AG20443 (cell line): ENCODE measurements around the gene SEMA7A.

Experiments used
- DNase-seq: peaks from one replicate; pipeline ENCODE4 v3.0.0; 2012; ENCODE audit warnings: low spot score, mixed read lengths

The SEMA7A gene

GRCh38 chr15:74415966-74416916, 17.5 kb downstream of the SEMA7A start:
- no peak for DNase-seq

DNA sequence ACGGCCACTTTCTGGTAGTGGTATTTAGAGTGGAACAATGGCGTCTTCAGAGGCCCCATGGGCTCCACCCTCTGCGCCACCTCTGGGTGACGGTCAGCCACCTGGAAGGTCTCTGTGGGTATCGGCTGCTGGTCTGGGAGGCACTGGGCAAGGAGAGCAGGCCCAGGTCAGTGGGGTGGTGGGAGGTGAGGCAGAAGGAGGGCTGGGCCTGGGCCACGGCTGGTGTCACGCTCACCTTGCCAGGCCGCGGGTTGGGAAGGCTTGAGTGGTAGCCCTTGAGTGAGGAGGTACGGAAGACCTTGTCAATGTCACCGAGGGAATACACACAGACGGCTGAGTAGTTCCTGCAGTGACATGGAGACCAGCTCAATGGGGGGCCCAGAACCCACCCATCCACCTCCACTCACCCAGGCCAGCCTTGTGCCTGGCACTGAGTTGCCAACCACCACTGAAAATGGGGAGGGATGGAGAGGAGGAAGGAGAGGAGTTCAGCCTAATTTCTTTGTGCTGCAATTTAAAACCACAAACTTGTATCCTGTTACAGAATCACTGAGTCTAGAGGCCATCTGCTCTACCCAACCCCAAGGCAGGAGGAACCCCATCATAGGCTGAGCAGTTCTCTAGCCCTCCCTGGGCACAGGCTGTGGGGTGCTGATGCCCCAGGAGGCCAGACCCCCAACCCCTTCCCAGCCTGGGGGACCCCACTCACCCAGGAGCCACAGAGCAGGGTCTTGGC, 19.0 kb downstream of the SEMA7A start:
- no peak for DNase-seq

- no peak for DNase-seq
Observed at GRCh38 chr15:74414081-74414580, 19.6 kb downstream of the SEMA7A start.

- DNase-seq = no peak
Observed at GRCh38 chr15:74413350-74414080, 20.2 kb downstream of the SEMA7A start.

DNA sequence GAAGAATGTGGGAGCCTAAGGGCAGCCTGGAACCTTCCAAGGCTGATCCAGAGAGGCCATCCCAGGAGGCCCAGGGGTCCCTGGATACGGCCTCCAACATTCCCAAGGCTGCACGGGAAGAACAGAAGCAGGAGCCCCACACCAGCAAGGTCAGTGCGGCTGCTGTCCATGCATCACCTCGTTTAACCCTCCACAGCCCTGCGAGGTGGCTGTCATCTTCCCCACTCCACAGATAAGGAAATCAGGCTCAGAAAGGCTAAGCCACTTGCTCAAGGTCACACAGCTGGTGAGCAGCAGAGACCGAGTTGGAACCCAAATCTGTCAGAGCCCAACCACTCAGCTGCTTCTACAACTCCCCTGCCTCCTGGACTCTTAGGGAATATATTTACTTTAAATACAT, 21.6 kb downstream of the SEMA7A start:
- no peak for DNase-seq

- DNase-seq = no peak
Observed at GRCh38 chr15:74411686-74412085, 22.1 kb downstream of the SEMA7A start.

GRCh38 chr15:74410502-74410901, 23.3 kb downstream of the SEMA7A start:
- DNase-seq = no peak

DNA sequence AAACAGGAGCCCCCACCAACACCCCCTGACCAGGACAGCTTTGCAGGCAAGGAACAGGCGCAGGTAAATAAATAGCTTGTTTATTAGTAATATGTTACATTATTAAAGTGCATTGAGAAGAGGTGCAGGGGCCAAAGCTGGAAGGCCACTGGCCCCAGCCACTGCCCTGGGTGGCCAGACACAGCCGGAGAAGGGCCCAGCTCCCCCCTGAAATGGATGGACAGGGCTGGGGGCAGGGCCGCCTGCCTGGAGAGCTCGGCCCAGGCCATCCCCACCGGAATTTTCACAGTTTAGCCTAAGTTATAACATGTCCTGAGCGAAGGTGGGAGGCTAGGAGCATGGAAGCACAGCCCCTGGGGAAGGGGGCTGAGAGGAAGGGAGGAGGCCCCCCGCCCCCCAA, 24.5 kb downstream of the SEMA7A start:
- no peak for DNase-seq

GRCh38 chr15:74408815-74409214, 24.9 kb downstream of the SEMA7A start:
- no peak for DNase-seq

DNA sequence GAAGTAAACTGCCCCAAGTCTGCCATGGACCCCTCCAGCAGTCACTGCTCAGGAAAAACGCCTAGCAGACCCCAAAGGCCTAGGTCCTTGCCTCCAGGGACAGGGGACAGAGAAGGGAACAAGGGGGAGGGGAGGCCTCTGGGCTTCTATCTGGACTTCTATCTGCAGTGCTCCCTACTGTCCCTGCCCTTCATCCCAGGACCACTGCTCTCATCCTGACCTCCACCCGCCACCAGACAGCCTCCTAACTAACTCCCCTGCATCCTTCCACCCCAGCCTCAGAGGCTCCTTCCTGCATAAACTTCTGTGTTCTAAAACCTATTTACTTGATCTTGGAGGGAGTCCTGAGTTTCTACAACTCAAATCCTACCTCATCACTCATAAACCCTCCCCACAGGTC, 25.4 kb downstream of the SEMA7A start:
- no peak for DNase-seq

GRCh38 chr15:74406992-74407705, 26.6 kb downstream of the SEMA7A start:
- DNase-seq = peak; percentile 97

- DNase-seq = no peak
Observed at GRCh38 chr15:74406517-74406916, 27.2 kb downstream of the SEMA7A start.

- DNase-seq = no peak
Observed at GRCh38 chr15:74405823-74406222, 27.9 kb downstream of the SEMA7A start.

DNA sequence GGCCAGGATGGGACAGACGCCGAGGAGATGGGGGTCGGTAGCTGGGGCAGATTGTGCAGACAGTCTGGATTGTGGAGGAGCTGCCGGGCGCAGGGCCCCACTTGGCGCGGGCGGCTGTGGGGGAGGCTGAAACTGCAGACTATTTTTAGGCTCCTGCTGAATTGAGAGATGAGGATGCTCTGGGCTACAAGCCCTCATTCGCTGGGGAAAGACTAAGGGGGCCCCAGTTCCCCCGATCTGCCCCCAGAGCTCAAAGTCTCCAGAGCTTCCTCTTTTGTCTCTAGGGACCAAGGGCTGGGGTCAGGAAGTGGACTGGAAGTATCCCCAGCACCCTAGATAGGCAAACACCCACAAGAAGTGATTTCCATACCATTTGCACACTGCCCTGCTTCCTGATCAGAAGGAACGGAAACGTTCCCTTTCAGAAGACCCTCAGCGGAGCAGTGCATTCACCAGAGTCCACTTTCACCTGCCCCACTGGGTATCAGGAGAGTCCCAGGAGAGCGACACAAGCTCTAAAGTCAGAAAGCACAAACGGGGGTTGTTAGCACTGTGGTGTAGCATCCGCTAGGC, 29.7 kb downstream of the SEMA7A start:
- no peak for DNase-seq

DNA sequence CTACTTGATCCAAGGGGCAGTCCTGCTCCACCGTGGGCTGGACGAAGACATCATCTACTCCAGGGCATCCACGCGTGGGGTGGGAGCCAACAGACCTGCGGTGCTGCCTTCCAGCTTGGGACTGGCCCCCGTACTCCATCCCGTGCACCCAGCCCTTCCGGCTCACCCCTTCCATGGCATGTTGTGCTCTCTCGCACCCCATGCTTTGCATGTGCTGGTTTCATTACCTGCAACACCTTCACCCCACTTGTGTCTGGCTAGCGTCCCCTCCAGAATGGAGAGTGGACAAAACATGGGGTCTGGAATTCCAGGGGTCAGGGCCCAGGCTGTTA, 30.2 kb downstream of the SEMA7A start:
- DNase-seq = no peak

- no peak for DNase-seq
Observed at GRCh38 chr15:74402873-74403587, 30.7 kb downstream of the SEMA7A start.

GRCh38 chr15:74402337-74402841, 31.4 kb downstream of the SEMA7A start:
- no peak for DNase-seq

DNA sequence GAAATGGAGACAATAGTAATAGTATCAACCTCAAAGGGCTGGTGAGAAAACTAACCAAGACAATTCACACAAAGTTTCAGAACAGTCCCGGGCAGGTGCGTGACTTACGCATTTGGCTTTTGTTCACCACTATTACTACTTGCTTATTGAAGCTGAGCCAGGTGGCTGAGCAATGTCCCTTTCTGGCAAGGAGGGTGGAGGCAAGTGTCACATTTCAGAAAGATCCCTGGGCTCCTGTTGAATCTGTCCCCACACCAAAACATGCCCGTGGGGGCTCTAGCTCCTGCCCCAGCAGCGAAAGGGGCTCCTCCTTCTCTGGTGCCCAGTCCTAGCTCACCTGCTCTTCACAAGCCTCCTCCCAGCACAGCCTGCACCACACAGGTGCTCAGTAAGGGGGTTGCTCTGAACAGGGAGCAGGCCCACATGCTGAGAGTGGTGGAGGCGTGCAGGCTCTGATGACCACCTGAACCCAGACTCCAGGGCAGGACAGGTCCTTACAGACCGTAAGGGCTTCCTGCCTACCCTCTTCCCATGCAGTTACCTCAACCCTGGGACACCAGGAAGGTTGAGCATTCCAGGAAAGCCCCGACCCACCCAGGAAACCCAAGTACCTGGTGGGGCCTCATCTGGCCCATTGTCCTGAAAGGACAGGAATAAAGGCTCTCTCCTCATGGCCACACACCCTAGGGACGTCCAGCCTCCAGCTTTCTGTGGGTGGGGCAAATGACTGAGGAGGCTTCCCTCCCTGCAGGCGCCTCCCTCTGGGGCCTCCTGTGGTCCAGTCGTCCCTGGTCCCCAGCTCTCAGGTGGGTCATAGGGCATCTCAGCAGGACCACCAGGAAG, 32.6 kb downstream of the SEMA7A start:
- DNase-seq = no peak

GRCh38 chr15:74400313-74400860, 33.4 kb downstream of the SEMA7A start:
- DNase-seq = no peak
